GM12878 (cell line): ENCODE measurements around the gene LPIN1. TPM values are rescaled to one million over a fixed set of nuclear protein-coding genes. Genes with fewer than 3 reads are reported as not detected.

Source experiments
- ATAC-seq: fragments of 200-7000 bp; cut with Tn5 transposase; 3 replicates; pipeline ENCODE4 v1.9.1; 2020; ENCODE audit warnings: mild to moderate bottlenecking, moderate library complexity
- BruUV-seq: library from RNA; stranded (reverse); fragments of 400-500 nt; replicated peaks from 2 replicates; lab custom pipeline; 2021; lab: Mats Ljungman, UMichigan
- CTCF ChIA-PET: fragments of 300-600 bp; sonication (Branson Sonifier 250); formaldehyde crosslinking; extraction: SDS; loops from one replicate; lab custom pipeline; 2021; ENCODE audit warnings: inconsistent platforms; lab: Yijun Ruan, JAX
- POLR2A ChIA-PET: fragments of 350-600 bp; formaldehyde crosslinking; extraction: SDS; loops from one replicate; lab custom pipeline; 2021; ENCODE audit warnings: inconsistent platforms; lab: Charles Lee
- RAD21 ChIA-PET: fragments of 300-600 bp; sonication (Branson Sonifier 250); formaldehyde crosslinking; loops from one replicate; lab custom pipeline; 2023; ENCODE audit warnings: antibody characterized with exemption; ENCODE audit not compliant: unreplicated experiment; lab: Charles Lee
- SMC1A ChIA-PET: fragments of 300-600 bp; sonication (Branson Sonifier 250); formaldehyde crosslinking; loops from one replicate; lab custom pipeline; 2023; ENCODE audit not compliant: unreplicated experiment, uncharacterized antibody; lab: Charles Lee
- DNase-seq: peaks from one replicate; pipeline ENCODE4 v3.0.0-alpha.2; 2011; ENCODE audit warnings: low read depth, low spot score
- FAIRE-seq: peaks from 3 replicates; lab custom pipeline; 2011; peaks lifted over from hg19 to GRCh38; lab: Jason Lieb, UNC
- H2AFZ ChIP-seq: 2 replicates; pipeline ENCODE4 v1.6.0; 2011; ENCODE audit warnings: low read depth, low read length, control low read depth; ENCODE audit not compliant: control insufficient read depth
- H3K27ac ChIP-seq: 2 replicates; pipeline ENCODE4 v1.5.1; 2011; ENCODE audit warnings: control low read depth; ENCODE audit not compliant: control insufficient read depth, insufficient read depth
- H3K27me3 ChIP-seq, 2 experiments: replicated peaks in 1 of 2; 2 replicates each; pipeline versions ENCODE4 v1.6.0 to v1.6.1; 2011; ENCODE audit warnings: low read length in 1 of 2; ENCODE audit not compliant: control insufficient read depth in 2 of 2, insufficient read depth in 2 of 2
- H3K36me3 ChIP-seq, 2 experiments: 2 replicates each; pipeline ENCODE4 v1.5.1; 2011; ENCODE audit warnings: low read length in 1 of 2; ENCODE audit not compliant: control insufficient read depth in 2 of 2, insufficient read depth in 2 of 2
- H3K4me1 ChIP-seq: 2 replicates; pipeline ENCODE4 v1.6.1; 2011; ENCODE audit warnings: mild to moderate bottlenecking, low read length, moderate library complexity, mixed read lengths; ENCODE audit not compliant: control insufficient read depth, insufficient read depth
- H3K4me2 ChIP-seq: 2 replicates; pipeline ENCODE4 v1.6.0; 2011; ENCODE audit warnings: control low read depth; ENCODE audit not compliant: control insufficient read depth, insufficient read depth
- H3K4me3 ChIP-seq: fragments of 200-600 bp; sonication (generic); 2 replicates; pipeline ENCODE4 v1.5.1; 2016
- H3K79me2 ChIP-seq: 2 replicates; pipeline ENCODE4 v1.6.0; 2011; ENCODE audit warnings: low read length; ENCODE audit not compliant: control insufficient read depth, insufficient read depth
- H3K9ac ChIP-seq: 2 replicates; pipeline ENCODE4 v1.8.0; 2011; ENCODE audit warnings: low read length, control low read depth, mixed read lengths; ENCODE audit not compliant: control insufficient read depth, insufficient read depth
- H3K9me3 ChIP-seq: replicated peaks from 3 replicates; pipeline ENCODE4 v1.5.1; 2011; ENCODE audit warnings: mild to moderate bottlenecking, low read length; ENCODE audit not compliant: control insufficient read depth, insufficient read depth
- H4K20me1 ChIP-seq: 2 replicates; pipeline ENCODE4 v1.6.0; 2011; ENCODE audit not compliant: control insufficient read depth, insufficient read depth
- CHD1 ChIP-seq: IDR thresholded peaks from 2 replicates; pipeline ENCODE4 v1.6.1; 2012; ENCODE audit warnings: low read depth, low read length, improper control_type of control experiment
- CHD2 ChIP-seq: IDR thresholded peaks from 2 replicates; pipeline ENCODE4 v1.6.1; 2011; ENCODE audit warnings: low read depth, low read length, improper control_type of control experiment, borderline replicate concordance
- DPF2 ChIP-seq: fragments of 450-650 bp; IDR thresholded peaks from 2 replicates; pipeline ENCODE4 v1.6.1; 2017; ENCODE audit warnings: mild to moderate bottlenecking
- ESRRA ChIP-seq: IDR thresholded peaks from 2 replicates; pipeline ENCODE4 v1.6.1; 2012; ENCODE audit warnings: mild to moderate bottlenecking, low read length, improper control_type of control experiment
- GATAD2B ChIP-seq: fragments of 450-650 bp; conservative IDR thresholded peaks from 2 replicates; pipeline ENCODE4 v1.6.1; 2017; ENCODE audit warnings: low read depth, mild to moderate bottlenecking, moderate library complexity
- IKZF1 ChIP-seq: fragments of 450-650 bp; conservative IDR thresholded peaks from 2 replicates; pipeline ENCODE4 v1.6.1; 2017; ENCODE audit warnings: antibody characterized with exemption, mild to moderate bottlenecking
- KLF5 ChIP-seq: fragments of 450-650 bp; IDR thresholded peaks from 2 replicates; pipeline ENCODE4 v1.6.1; 2014; ENCODE audit warnings: mild to moderate bottlenecking; ENCODE audit not compliant: partially characterized antibody
- NFIC ChIP-seq: IDR thresholded peaks from 2 replicates; pipeline ENCODE4 v1.6.1; 2012; ENCODE audit warnings: low read depth, mild to moderate bottlenecking, inconsistent platforms, low read length, moderate library complexity
- NKRF ChIP-seq: fragments of 450-650 bp; conservative IDR thresholded peaks from 2 replicates; pipeline ENCODE4 v1.6.1; 2017; ENCODE audit warnings: mild to moderate bottlenecking, moderate library complexity
- NR2F1 ChIP-seq: fragments of 450-650 bp; conservative IDR thresholded peaks from 2 replicates; pipeline ENCODE4 v1.6.1; 2017; ENCODE audit warnings: mild to moderate bottlenecking
- PRDM15 ChIP-seq: fragments of 450-650 bp; formaldehyde crosslinking; IDR thresholded peaks from 2 replicates; pipeline ENCODE4 v1.4.0; 2020; ENCODE audit warnings: mild to moderate bottlenecking, moderate library complexity
- RB1 ChIP-seq: fragments of 450-650 bp; formaldehyde crosslinking; IDR thresholded peaks from 2 replicates; pipeline ENCODE4 v1.6.1; 2017; ENCODE audit warnings: mild to moderate bottlenecking, borderline replicate concordance
- USF1 ChIP-seq: IDR thresholded peaks from 2 replicates; pipeline ENCODE4 v1.6.1; 2011; ENCODE audit warnings: borderline replicate concordance, low read depth, mild to moderate bottlenecking, moderate library complexity, mixed read lengths, low read length; ENCODE audit not compliant: insufficient read depth; ENCODE audit errors: extremely low read length
- whole genome bisulfite sequencing: methylation state at CpG from one replicate; pipeline ENCODE4 v1.1.6; 2016; ENCODE audit warnings: low lambda C conversion rate; ENCODE audit not compliant: insufficient replicate concordance, insufficient coverage; ENCODE audit errors: missing lambda C conversion rate; 5-methylcytosine and 5-hydroxymethylcytosine counted together
- in situ Hi-C: fragments of 300-500 bp; cut with MboI; formaldehyde crosslinking; loops from 9 replicates; pipeline ENCODE4 v1.14.3; 2018; ENCODE audit warnings: mixed read lengths
- intact Hi-C: fragments of 100-400 bp; cut with micrococcal nuclease; formaldehyde crosslinking; loops from one replicate; pipeline ENCODE4 v1.14.2; 2022; ENCODE audit not compliant: unreplicated experiment
- polyA plus RNA-seq, 11 experiments: library from polyadenylated mRNA; depleted of rRNA in 4 of 11; unstranded in 6 of 11; stranded (reverse) in 5 of 11; fragments of >200 nt; fragmentation: Nextera tagmentation in 4 of 11; fragmentation: Illumina TruSeq in 1 of 11; extraction: Ambion mirVana in 4 of 11; extraction: Trizol in 1 of 11; gene quantifications; 1 replicate in 1 of 11; 2 replicates in 10 of 11; pipeline versions ENCODE4 v1.2.1 to v1.2.3, GENCODE V29; 2011 to 2016; ENCODE audit warnings: inconsistent platforms in 2 of 11, missing spikeins in 2 of 11, low read depth in 1 of 11
- total RNA-seq, 4 experiments: library from RNA; depleted of rRNA in 3 of 4; stranded (reverse); fragments of >200 nt in 3 of 4; fragmentation: Illumina TruSeq in 1 of 4; extraction: Trizol in 1 of 4; gene quantifications; 2 replicates each; pipeline versions ENCODE4 v1.2.1 to v1.2.3, GENCODE V29; 2013 to 2021
- TF ChIP-seq, protein P1 (sequence below): IDR thresholded peaks from 2 replicates; pipeline ENCODE4 v1.6.1; 2011; ENCODE audit warnings: mild to moderate bottlenecking, low read depth, low read length, moderate library complexity; ENCODE audit not compliant: insufficient replicate concordance

LPIN1 gene
- total and polyA plus RNA-seq, 10 of the 15 experiments (the other 5 are each of a cell fraction or from before 2014, with no cell fraction given), result 18.8 to 82.5 (median 50.3) TPM

- H3K9ac ChIP-seq, result peak overlapping the region; percentile 80
- RAD21 ChIA-PET, result interaction anchor here (0.6 to 5.6 kb wide), 6 partner anchors 7 to 370 kb away, joined by 3 to 43 read pairs (median 8); no protein-coding TSS in a partner anchor
- H3K9me3 ChIP-seq, result no peaks in the 10 kb centered on the region
- SMC1A ChIA-PET, result interaction anchor here (1.3 to 16.4 kb wide), 5 partner anchors 5 to 54 kb away, joined by 4 to 222 read pairs (median 174); partner anchors contain the start of gene LPIN1
- H3K4me1 ChIP-seq, result peaks cover 63% of the 10 kb centered on the region
- CTCF ChIA-PET, result interaction anchor here (1.0 to 28.9 kb wide), 7 partner anchors 7 to 56 kb away, joined by 5 to 684 read pairs (median 8); no protein-coding TSS in a partner anchor
- H3K27me3 ChIP-seq, result no peaks in the 10 kb centered on the region
- peak overlapping the region; percentile 70 for H3K4me3 ChIP-seq
- H3K79me2 ChIP-seq, result peaks cover 39% of the 10 kb centered on the region
- peak overlapping the region; percentile 13; the same call in 1 of the 2 replicates for H2AFZ ChIP-seq
- ATAC-seq (peak; percentile 2; the same call in 2 of the 3 replicates), FAIRE-seq (no peak), DNase-seq (no peak)
- peak overlapping the region; percentile 86 for H3K27ac ChIP-seq
- POLR2A ChIA-PET, result interaction anchor here (0.7 to 5.0 kb wide), 6 partner anchors 9 to 34 kb away, joined by 3 to 84 read pairs (median 4); no protein-coding TSS in a partner anchor
- BruUV-seq, result no TSS peak
- peak overlapping the region; percentile 99 for H3K4me2 ChIP-seq
- intact Hi-C loops (loop anchor here (10.0 kb wide), 1 partner anchor 932 kb away; the partner anchor contains the start of gene PDIA6), in situ Hi-C loops (no loop called here)
- no peaks in the 10 kb centered on the region for H4K20me1 ChIP-seq
- 3% methylated on average over 21 of the region's 42 CpGs for WGBS
- H3K36me3 ChIP-seq, result no peaks in the 10 kb centered on the region
- TF ChIP-seq CHD2, result 0 out of 2 replicates have a peak, but pooled peaks have one; percentile 37
- TF ChIP-seq PRDM15 (CRISPR knock-in tag), result no peak
- TF ChIP-seq USF1, result no peak
- no peak for TF ChIP-seq KLF5
- TF ChIP-seq NFIC, result peak; percentile 22; the same call in 1 of the 2 replicates
- 0 out of 2 replicates have a peak, but pooled peaks have one; percentile 76 for TF ChIP-seq CHD1
- peak; percentile 86 for TF ChIP-seq GATAD2B
- TF ChIP-seq IKZF1, result peak; percentile 18; the same call in 1 of the 2 replicates
- TF ChIP-seq DPF2, result 0 out of 2 replicates have a peak, but pooled peaks have one; percentile 13
- TF ChIP-seq, protein P1, sequence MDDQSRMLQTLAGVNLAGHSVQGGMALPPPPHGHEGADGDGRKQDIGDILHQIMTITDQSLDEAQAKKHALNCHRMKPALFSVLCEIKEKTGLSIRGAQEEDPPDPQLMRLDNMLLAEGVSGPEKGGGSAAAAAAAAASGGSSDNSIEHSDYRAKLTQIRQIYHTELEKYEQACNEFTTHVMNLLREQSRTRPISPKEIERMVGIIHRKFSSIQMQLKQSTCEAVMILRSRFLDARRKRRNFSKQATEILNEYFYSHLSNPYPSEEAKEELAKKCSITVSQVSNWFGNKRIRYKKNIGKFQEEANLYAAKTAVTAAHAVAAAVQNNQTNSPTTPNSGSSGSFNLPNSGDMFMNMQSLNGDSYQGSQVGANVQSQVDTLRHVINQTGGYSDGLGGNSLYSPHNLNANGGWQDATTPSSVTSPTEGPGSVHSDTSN, result no peak
- TF ChIP-seq NKRF, result 0 out of 2 replicates have a peak, but pooled peaks have one; percentile 9
- TF ChIP-seq NR2F1, result peak; percentile 68; the same call in 1 of the 2 replicates
- peak; percentile 44; the same call in 1 of the 2 replicates for TF ChIP-seq ESRRA
- peak; percentile 25; the same call in 1 of the 2 replicates for TF ChIP-seq RB1
Measured at GRCh38 chr2:11746807-11747459, 501 bp downstream of the LPIN1 start.
